PC-9 (cell line): ENCODE results near the gene NFIA. TPM values are rescaled to one million over a fixed set of nuclear protein-coding genes. Genes with fewer than 3 reads are reported as not detected.

Experiments used
- BruUV-seq: library from RNA; stranded (reverse); fragments of 400-500 nt; replicated peaks from 2 replicates; lab custom pipeline; 2021; lab: Mats Ljungman, UMichigan
- CTCF ChIA-PET: fragments of 300-600 bp; sonication (Branson Sonifier 250); formaldehyde crosslinking; loops from one replicate; lab custom pipeline; 2022; ENCODE audit warnings: antibody characterized with exemption; lab: Charles Lee
- POLR2A ChIA-PET: fragments of 300-600 bp; sonication (Branson Sonifier 250); formaldehyde crosslinking; loops from one replicate; lab custom pipeline; 2022; ENCODE audit warnings: antibody characterized with exemption; ENCODE audit not compliant: unreplicated experiment; lab: Charles Lee
- DNase-seq, 2 experiments: peaks; one replicate each; pipeline versions ENCODE4 v3.0.0 to v3.0.0-alpha.2; 2015 to 2022; ENCODE audit warnings: mixed read lengths in 1 of 2
- H2AFZ ChIP-seq: fragments of 200-600 bp; sonication (generic); 2 replicates; pipeline ENCODE4 v1.8.1; 2017; ENCODE audit warnings: antibody characterized with exemption
- H3F3A ChIP-seq: fragments of 200-600 bp; sonication (generic); 2 replicates; pipeline ENCODE4 v1.8.1; 2017; ENCODE audit warnings: antibody characterized with exemption, mild to moderate bottlenecking, low read depth; ENCODE audit not compliant: insufficient read depth
- H3K27ac ChIP-seq: fragments of 200-600 bp; sonication (generic); 2 replicates; pipeline ENCODE4 v1.6.1; 2016; ENCODE audit warnings: mixed run types
- H3K27me3 ChIP-seq: fragments of 200-600 bp; sonication (generic); 2 replicates; pipeline ENCODE4 v1.6.1; 2016; ENCODE audit warnings: low read depth, mixed run types; ENCODE audit not compliant: insufficient read depth
- H3K36me3 ChIP-seq: fragments of 200-600 bp; sonication (generic); 2 replicates; pipeline ENCODE4 v1.6.1; 2016; ENCODE audit warnings: low read depth, mixed run types
- H3K4me1 ChIP-seq: fragments of 200-600 bp; sonication (generic); replicated peaks from 2 replicates; pipeline ENCODE4 v1.6.1; 2016; ENCODE audit warnings: mixed run types; ENCODE audit not compliant: insufficient read depth
- H3K4me2 ChIP-seq: fragments of 200-600 bp; sonication (generic); 2 replicates; pipeline ENCODE4 v1.6.1; 2017; ENCODE audit warnings: mixed run types
- H3K4me3 ChIP-seq: fragments of 200-600 bp; sonication (generic); 2 replicates; pipeline ENCODE4 v1.6.1; 2016; ENCODE audit warnings: mixed run types
- H3K79me2 ChIP-seq: fragments of 200-600 bp; sonication (generic); 2 replicates; pipeline ENCODE4 v1.6.1; 2017; ENCODE audit warnings: low read depth, mixed run types
- H3K9me2 ChIP-seq: fragments of 200-600 bp; sonication (generic); 2 replicates; pipeline ENCODE4 v1.8.1; 2017; ENCODE audit warnings: mild to moderate bottlenecking; ENCODE audit not compliant: insufficient read depth
- H3K9me3 ChIP-seq: fragments of 200-600 bp; sonication (generic); 2 replicates; pipeline ENCODE4 v1.8.1; 2016; ENCODE audit warnings: low read depth; ENCODE audit not compliant: insufficient read depth
- H4K20me1 ChIP-seq: fragments of 200-600 bp; sonication (generic); 2 replicates; pipeline ENCODE4 v1.8.1; 2017; ENCODE audit not compliant: insufficient read depth
- CTCF ChIP-seq: fragments of 200-600 bp; sonication (generic); conservative IDR thresholded peaks from 2 replicates; pipeline ENCODE4 v1.6.1; 2017; ENCODE audit warnings: mixed run types, antibody characterized with exemption, mild to moderate bottlenecking, moderate library complexity
- EZH2 ChIP-seq: fragments of 200-600 bp; sonication (generic); IDR thresholded peaks from 2 replicates; pipeline ENCODE4 v1.8.0; 2017; ENCODE audit warnings: antibody characterized with exemption, low read depth
- intact Hi-C: fragments of 100-400 bp; cut with micrococcal nuclease; formaldehyde crosslinking; loops from one replicate; pipeline ENCODE4 v1.10.0; 2022; ENCODE audit not compliant: unreplicated experiment
- total RNA-seq: library from RNA; stranded (reverse); gene quantifications from 2 replicates; pipeline ENCODE4 v1.2.3, GENCODE V29; 2021

The NFIA gene
- total RNA-seq, 1 experiment from 2014 or later = 26.7 TPM

- H3K4me2 ChIP-seq = no peak overlapping the region
- TF ChIP-seq EZH2 (no peak), CTCF (no peak)
- no peaks in the 10 kb centered on the region for H3K9me3 ChIP-seq
- H3K27me3 ChIP-seq = no peaks in the 10 kb centered on the region
- H3K79me2 ChIP-seq = 0 out of 2 replicates have a peak, but pooled peaks cover 6% of the 10 kb centered on the region
- intact Hi-C loops = no loop called here
- no peak overlapping the region for H3K4me3 ChIP-seq
- H3K4me1 ChIP-seq = no peaks in the 10 kb centered on the region
- no TSS peak for BruUV-seq
- H3K9me2 ChIP-seq = no peaks in the 10 kb centered on the region
- no peak overlapping the region for H2AFZ ChIP-seq
- no peak for DNase-seq
- CTCF ChIA-PET = no interaction called here
- POLR2A ChIA-PET = interaction anchor here (0.6 kb wide), 1 partner anchor 21 kb away, joined by 5 read pairs; no protein-coding TSS in a partner anchor
- no peaks in the 10 kb centered on the region; the same call in 1 of the 2 replicates for H4K20me1 ChIP-seq
- no peaks in the 10 kb centered on the region for H3K36me3 ChIP-seq
- H3K27ac ChIP-seq = no peak overlapping the region
- H3F3A ChIP-seq = no peaks in the 10 kb centered on the region
Measured at GRCh38 chr1:61263905-61264824, 181.8 kb downstream of the NFIA start.

DNA sequence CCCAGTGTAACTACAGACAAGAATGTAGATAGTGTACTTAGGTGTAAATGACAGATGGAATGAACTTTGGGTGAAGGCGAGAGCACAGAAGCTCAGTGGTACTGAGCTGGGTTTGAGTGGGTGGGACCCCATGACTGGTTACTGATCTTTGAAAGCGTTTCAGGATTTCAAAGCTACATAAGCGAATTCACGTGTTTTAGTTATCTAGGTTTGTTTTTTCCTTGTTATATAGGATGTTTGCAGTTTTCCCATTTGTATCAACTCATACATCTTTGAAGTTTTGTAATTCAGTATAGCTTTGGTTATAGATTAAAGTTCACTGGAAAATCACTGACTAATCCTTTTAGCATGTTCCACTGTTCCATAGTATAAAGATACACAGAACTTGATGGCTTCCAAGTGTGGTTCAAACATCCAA, 182.5 kb downstream of the NFIA start:
- no peaks in the 10 kb centered on the region for H3K36me3 ChIP-seq
- TF ChIP-seq EZH2 (no peak), CTCF (no peak)
- BruUV-seq = no TSS peak
- no peaks in the 10 kb centered on the region for H3K4me1 ChIP-seq
- H3K4me3 ChIP-seq = no peak overlapping the region
- H3K9me3 ChIP-seq = no peaks in the 10 kb centered on the region
- POLR2A ChIA-PET = no interaction called here
- no peak for DNase-seq
- H4K20me1 ChIP-seq = no peaks in the 10 kb centered on the region; the same call in 1 of the 2 replicates
- CTCF ChIA-PET = no interaction called here
- H3K4me2 ChIP-seq = no peak overlapping the region
- no peak overlapping the region for H2AFZ ChIP-seq
- H3K27me3 ChIP-seq = no peaks in the 10 kb centered on the region
- intact Hi-C loops = no loop called here
- no peak overlapping the region for H3K27ac ChIP-seq
- no peaks in the 10 kb centered on the region for H3F3A ChIP-seq
- H3K9me2 ChIP-seq = no peaks in the 10 kb centered on the region
- H3K79me2 ChIP-seq = 0 out of 2 replicates have a peak, but pooled peaks cover 4% of the 10 kb centered on the region

- H3K4me3 ChIP-seq = no peak overlapping the region
- no peak overlapping the region for H3K27ac ChIP-seq
- BruUV-seq = no TSS peak
- H3K9me2 ChIP-seq = no peaks in the 10 kb centered on the region
- H2AFZ ChIP-seq = no peak overlapping the region
- TF ChIP-seq CTCF = no peak
- TF ChIP-seq EZH2 = no peak
- no peak overlapping the region for H3K4me2 ChIP-seq
- intact Hi-C loops = no loop called here
- no peaks in the 10 kb centered on the region for H3K4me1 ChIP-seq
- ChIA-PET POLR2A (no interaction called here), CTCF (no interaction called here)
- DNase-seq = no peak
- H3K36me3 ChIP-seq = no peaks in the 10 kb centered on the region
- H3K79me2 ChIP-seq = no peaks in the 10 kb centered on the region
- peaks cover under 1% of the 10 kb centered on the region; the same call in 1 of the 2 replicates for H3F3A ChIP-seq
- H3K9me3 ChIP-seq = no peaks in the 10 kb centered on the region
- no peaks in the 10 kb centered on the region for H3K27me3 ChIP-seq
- no peaks in the 10 kb centered on the region; the same call in 1 of the 2 replicates for H4K20me1 ChIP-seq
Measured at GRCh38 chr1:61265665-61266064, 183.3 kb downstream of the NFIA start.
